ENCODE data around the gene FN1. TPM values are rescaled to one million over a fixed set of nuclear protein-coding genes. Genes with fewer than 3 reads are reported as not detected.
"Not testable (repeated sequence)": the region's sequence is repeated elsewhere in the genome, so short reads cannot be mapped to it uniquely, and the experiment has no call there.

The FN1 gene
- total RNA-seq, 3 donors from 2014 or later, result 74.9 to 295 (median 102) TPM

GRCh38 chr2:215413974-215414373 lies 21.9 kb downstream of the FN1 start:
- Histone ChIP-seq H3K27me3 (no peaks in the 10 kb centered on the region), H3K4me3 (no peak overlapping the region), H3K36me3 (no peaks in the 10 kb centered on the region), H3K9me3 (no peaks in the 10 kb centered on the region), H3K4me1 (no peaks in the 10 kb centered on the region), H3K27ac (no peak overlapping the region)
- DNase-seq (ENCODE audit: low spot score in 2 of 2), result no peak
- TF ChIP-seq POLR2A (IDR thresholded peaks at IDR 0.05) (no peak), CTCF (IDR thresholded peaks at IDR 0.05) (no peak), POLR2AphosphoS5 (IDR thresholded peaks at IDR 0.05) (no peak)
- intact Hi-C loops (cut with DNase I; ENCODE audit: low total_unique reads), result no loop called here

- TF ChIP-seq CTCF (IDR thresholded peaks at IDR 0.05) (no peak), POLR2AphosphoS5 (IDR thresholded peaks at IDR 0.05) (no peak), POLR2A (IDR thresholded peaks at IDR 0.05) (no peak)
- Histone ChIP-seq H3K36me3 (no peaks in the 10 kb centered on the region), H3K4me3 (no peak overlapping the region), H3K27me3 (no peaks in the 10 kb centered on the region), H3K27ac (no peak overlapping the region), H3K9me3 (no peaks in the 10 kb centered on the region), H3K4me1 (no peaks in the 10 kb centered on the region)
- intact Hi-C loops (cut with DNase I; ENCODE audit: low total_unique reads), result no loop called here
- DNase-seq (ENCODE audit: low spot score in 2 of 2), result no peak
Observed at GRCh38 chr2:215413484-215413777, 22.4 kb downstream of the FN1 start.

GRCh38 chr2:215411941-215412743 lies 23.7 kb downstream of the FN1 start:
- H3K27ac ChIP-seq, result no peak overlapping the region
- TF ChIP-seq CTCF (IDR thresholded peaks at IDR 0.05) (no peak), POLR2AphosphoS5 (IDR thresholded peaks at IDR 0.05) (no peak), POLR2A (IDR thresholded peaks at IDR 0.05) (no peak)
- DNase-seq (ENCODE audit: low spot score in 2 of 2), result no peak
- H3K27me3 ChIP-seq, result no peaks in the 10 kb centered on the region
- H3K36me3 ChIP-seq, result no peaks in the 10 kb centered on the region
- H3K9me3 ChIP-seq, result no peaks in the 10 kb centered on the region
- no peaks in the 10 kb centered on the region for H3K4me1 ChIP-seq
- intact Hi-C loops (cut with DNase I; ENCODE audit: low total_unique reads), result no loop called here
- no peak overlapping the region for H3K4me3 ChIP-seq

- no peak for DNase-seq (ENCODE audit: low spot score in 2 of 2)
- H3K27me3 ChIP-seq, result no peaks in the 10 kb centered on the region
- no peaks in the 10 kb centered on the region for H3K4me1 ChIP-seq
- no peak overlapping the region for H3K4me3 ChIP-seq
- TF ChIP-seq POLR2AphosphoS5 (IDR thresholded peaks at IDR 0.05) (no peak), CTCF (IDR thresholded peaks at IDR 0.05) (no peak), POLR2A (IDR thresholded peaks at IDR 0.05) (no peak)
- H3K36me3 ChIP-seq, result no peaks in the 10 kb centered on the region
- intact Hi-C loops (cut with DNase I; ENCODE audit: low total_unique reads), result no loop called here
- no peak overlapping the region for H3K27ac ChIP-seq
- H3K9me3 ChIP-seq, result no peaks in the 10 kb centered on the region
Observed at GRCh38 chr2:215410932-215411285, 25.0 kb downstream of the FN1 start.

GRCh38 chr2:215410181-215410931 lies 25.5 kb downstream of the FN1 start:
- DNase-seq (ENCODE audit: low spot score in 2 of 2); H3K36me3 ChIP-seq; intact Hi-C loops (cut with DNase I; ENCODE audit: low total_unique reads); H3K4me3 ChIP-seq; H3K27me3 ChIP-seq; H3K9me3 ChIP-seq; H3K27ac ChIP-seq; H3K4me1 ChIP-seq: not testable (repeated sequence)

Measured in breast epithelium (tissue), 4 donors.